Measurements from ENCODE around the gene SBK3.

SBK3 gene

GRCh38 chr19:55536366-55536765 is 9.0 kb downstream of the SBK3 start:
- Histone ChIP-seq H3K4me1 (ENCODE audit: control insufficient read depth, insufficient read depth, low read length) (no peaks in the 10 kb centered on the region), H3K9me3 (ENCODE audit: control insufficient read depth, insufficient read depth, low read depth, low read length) (no peaks in the 10 kb centered on the region), H3K36me3 (ENCODE audit: control insufficient read depth in 2 of 2, insufficient read depth in 1 of 2, low read length in 2 of 2) (no peaks in the 10 kb centered on the region), H3K27ac (ENCODE audit: extremely low read depth, low read depth, low read length) (no peak overlapping the region), H3K4me3 (ENCODE audit: low read depth, low read length) (no peak overlapping the region)
- TF ChIP-seq EGR2 (tag by site-specific recombination; IDR thresholded peaks at IDR 0.05; ENCODE audit: low read depth) (peak; percentile 55; the same call in 1 of the 2 replicates), ZFHX2 (tag by site-specific recombination; conservative IDR thresholded peaks at IDR 0.05) (peak; percentile 46)
- TF ChIP-seq, protein P1, sequence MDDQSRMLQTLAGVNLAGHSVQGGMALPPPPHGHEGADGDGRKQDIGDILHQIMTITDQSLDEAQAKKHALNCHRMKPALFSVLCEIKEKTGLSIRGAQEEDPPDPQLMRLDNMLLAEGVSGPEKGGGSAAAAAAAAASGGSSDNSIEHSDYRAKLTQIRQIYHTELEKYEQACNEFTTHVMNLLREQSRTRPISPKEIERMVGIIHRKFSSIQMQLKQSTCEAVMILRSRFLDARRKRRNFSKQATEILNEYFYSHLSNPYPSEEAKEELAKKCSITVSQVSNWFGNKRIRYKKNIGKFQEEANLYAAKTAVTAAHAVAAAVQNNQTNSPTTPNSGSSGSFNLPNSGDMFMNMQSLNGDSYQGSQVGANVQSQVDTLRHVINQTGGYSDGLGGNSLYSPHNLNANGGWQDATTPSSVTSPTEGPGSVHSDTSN (CRISPR knock-in tag; IDR thresholded peaks at IDR 0.05): no peak
- ChIA-PET CTCF (interaction anchor here (0.6 to 1.2 kb wide), 5 partner anchors 19 to 624 kb away, joined by 3 to 7 read pairs (median 3); partner anchors contain the start of gene ZNF865), POLR2A (no interaction called here)

DNA sequence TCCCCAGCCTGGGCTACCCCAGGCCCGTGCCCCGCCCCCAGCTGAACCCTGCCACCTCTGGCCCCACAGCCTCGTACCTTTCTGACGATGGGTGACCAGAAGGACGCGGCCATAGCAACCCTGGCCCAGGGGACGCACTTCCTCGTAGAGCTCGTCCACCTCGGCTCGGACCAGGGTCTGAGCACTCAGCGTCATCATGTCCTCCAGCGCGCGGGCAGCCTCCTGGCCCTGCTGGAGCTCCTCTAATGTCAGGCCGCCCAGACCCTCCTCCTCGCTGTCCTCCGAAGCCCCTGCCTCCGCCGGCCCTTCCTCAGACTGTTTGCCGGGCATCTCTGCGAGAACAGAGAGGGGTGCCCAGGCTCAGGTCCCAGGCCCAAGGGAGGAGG is 9.4 kb downstream of the SBK3 start:
- CTCF ChIA-PET: interaction anchor here (0.6 to 1.6 kb wide), 5 partner anchors 18 to 623 kb away, joined by 3 to 8 read pairs (median 3); partner anchors contain the start of gene KMT5C
- H3K4me3 ChIP-seq (ENCODE audit: low read depth, low read length): no peak overlapping the region
- H3K27ac ChIP-seq (ENCODE audit: extremely low read depth, low read depth, low read length): no peak overlapping the region
- no peaks in the 10 kb centered on the region for H3K4me1 ChIP-seq (ENCODE audit: control insufficient read depth, insufficient read depth, low read length)
- TF ChIP-seq FEZF1 (tag by site-specific recombination; IDR thresholded peaks at IDR 0.05) (no peak), ZNF221 (tag by site-specific recombination; IDR thresholded peaks at IDR 0.05; ENCODE audit: borderline replicate concordance) (no peak), TSHZ1 (tag by site-specific recombination; IDR thresholded peaks at IDR 0.05; ENCODE audit: borderline replicate concordance) (no peak), ATF2 (tag by site-specific recombination; IDR thresholded peaks at IDR 0.05; ENCODE audit: low read depth) (no peak), ZNF629 (tag by site-specific recombination; IDR thresholded peaks at IDR 0.05) (no peak), SP7 (tag by site-specific recombination; IDR thresholded peaks at IDR 0.05) (no peak), ZSCAN5A (tag by site-specific recombination; IDR thresholded peaks at IDR 0.05) (no peak), ZIC2 (tag by site-specific recombination; IDR thresholded peaks at IDR 0.05) (no peak), ZNF112 (tag by site-specific recombination; IDR thresholded peaks at IDR 0.05) (no peak), CTCF (tag by site-specific recombination; IDR thresholded peaks at IDR 0.05) (no peak), ZNF692 (tag by site-specific recombination; IDR thresholded peaks at IDR 0.05) (no peak), ZFHX2 (tag by site-specific recombination; conservative IDR thresholded peaks at IDR 0.05) (no peak), ZNF391 (tag by site-specific recombination; IDR thresholded peaks at IDR 0.05; ENCODE audit: borderline replicate concordance, low read depth) (no peak), REST (tag by site-specific recombination; IDR thresholded peaks at IDR 0.05) (no peak)
- no peaks in the 10 kb centered on the region for H3K9me3 ChIP-seq (ENCODE audit: control insufficient read depth, insufficient read depth, low read depth, low read length)
- H3K36me3 ChIP-seq (ENCODE audit: control insufficient read depth in 2 of 2, insufficient read depth in 1 of 2, low read length in 2 of 2): no peaks in the 10 kb centered on the region
- POLR2A ChIA-PET: no interaction called here
